Liver (tissue), 3 donors: ENCODE results near the gene PLA2G4B.

Experiments used
- CTCF ChIP-seq: fragments of 150-350 bp; IDR thresholded peaks from 2 replicates; pipeline ENCODE4 v1.5.1; 2017; ENCODE audit warnings: improper control_type of control experiment, low read depth, low read length; ENCODE audit not compliant: missing input control
- EGR1 ChIP-seq, 2 donors: IDR thresholded peaks; 2 replicates each; pipeline ENCODE4 v1.6.1; 2016 to 2018; ENCODE audit warnings: antibody characterized with exemption in 2 of 2, low read depth in 2 of 2
- GABPA ChIP-seq, 2 donors: IDR thresholded peaks in 1 of 2; conservative IDR thresholded peaks in 1 of 2; 2 replicates each; pipeline ENCODE4 v1.6.1; 2016; ENCODE audit warnings: antibody characterized with exemption in 2 of 2, mild to moderate bottlenecking in 1 of 2, moderate library complexity in 1 of 2
- MAX ChIP-seq: IDR thresholded peaks from 2 replicates; pipeline ENCODE4 v1.6.1; 2016; ENCODE audit warnings: antibody characterized with exemption
- NR2F2 ChIP-seq: IDR thresholded peaks from 2 replicates; pipeline ENCODE4 v1.6.1; 2016; ENCODE audit warnings: antibody characterized with exemption
- REST ChIP-seq: IDR thresholded peaks from 2 replicates; pipeline ENCODE4 v1.6.1; 2016; ENCODE audit warnings: antibody characterized with exemption, mild to moderate bottlenecking
- SP1 ChIP-seq: IDR thresholded peaks from 2 replicates; pipeline ENCODE4 v1.6.1; 2018; ENCODE audit warnings: antibody characterized with exemption, mild to moderate bottlenecking
- TAF1 ChIP-seq: conservative IDR thresholded peaks from 2 replicates; pipeline ENCODE4 v1.6.1; 2016; ENCODE audit warnings: antibody characterized with exemption, mild to moderate bottlenecking
- YY1 ChIP-seq: IDR thresholded peaks from 2 replicates; pipeline ENCODE4 v1.6.1; 2016; ENCODE audit warnings: antibody characterized with exemption, mild to moderate bottlenecking
- ZBTB33 ChIP-seq: IDR thresholded peaks from 2 replicates; pipeline ENCODE4 v1.6.1; 2016; ENCODE audit warnings: antibody characterized with exemption
- donor health status: healthy.
- donor health status: healthy.

GRCh38 chr15:41824062-41824745 lies 14.4 kb upstream of the PLA2G4B start:
- no peak for TF ChIP-seq CTCF
- TF ChIP-seq REST: no peak
- no peak for TF ChIP-seq SP1
- TF ChIP-seq EGR1 (IDR thresholded peaks at IDR 0.05; ENCODE audit: low read depth in 2 of 2): no peak
- no peak for TF ChIP-seq NR2F2
- TF ChIP-seq GABPA (IDR thresholded peaks at IDR 0.05 in 1 of 2, conservative IDR thresholded peaks at IDR 0.05 in 1 of 2): no peak
- TF ChIP-seq ZBTB33: no peak
- no peak for TF ChIP-seq MAX
- TF ChIP-seq TAF1: no peak
- no peak for TF ChIP-seq YY1
